ENCODE measurements around the gene GLP1R.

GLP1R gene

GRCh38 chr6:39044181-39044580 is 4.4 kb upstream of the GLP1R start:
- no peak for DNase-seq (ENCODE audit: low read depth in 2 of 2)

- DNase-seq (ENCODE audit: low read depth in 2 of 2) = no peak
Observed at GRCh38 chr6:39047434-39048327, 900 bp upstream of the GLP1R start.

GRCh38 chr6:39049575-39050283 is 1.1 kb downstream of the GLP1R start:
- DNase-seq (ENCODE audit: low read depth in 2 of 2) = no peak

- DNase-seq (ENCODE audit: low read depth in 2 of 2) = no peak
Observed at GRCh38 chr6:39050453-39051112, 2.0 kb downstream of the GLP1R start.

- DNase-seq (ENCODE audit: low read depth in 2 of 2) = no peak
Observed at GRCh38 chr6:39051399-39052122, 3.0 kb downstream of the GLP1R start.

- no peak for DNase-seq (ENCODE audit: low read depth in 2 of 2)
Observed at GRCh38 chr6:39053016-39053624, 4.5 kb downstream of the GLP1R start.

- DNase-seq (ENCODE audit: low read depth in 2 of 2) = no peak
Observed at GRCh38 chr6:39053854-39054576, 5.4 kb downstream of the GLP1R start.

GRCh38 chr6:39054577-39055142 is 6.1 kb downstream of the GLP1R start:
- DNase-seq (ENCODE audit: low read depth in 2 of 2) = no peak

GRCh38 chr6:39055661-39056060 is 7.1 kb downstream of the GLP1R start:
- DNase-seq (ENCODE audit: low read depth in 2 of 2) = no peak

GRCh38 chr6:39056191-39056590 is 7.6 kb downstream of the GLP1R start:
- no peak for DNase-seq (ENCODE audit: low read depth in 2 of 2)

GRCh38 chr6:39056681-39057080 is 8.1 kb downstream of the GLP1R start:
- no peak for DNase-seq (ENCODE audit: low read depth in 2 of 2)

- no peak for DNase-seq (ENCODE audit: low read depth in 2 of 2)
Observed at GRCh38 chr6:39057251-39058155, 8.9 kb downstream of the GLP1R start.

GRCh38 chr6:39058471-39059147 is 10.0 kb downstream of the GLP1R start:
- no peak for DNase-seq (ENCODE audit: low read depth in 2 of 2)

- DNase-seq (ENCODE audit: low read depth in 2 of 2) = no peak
Observed at GRCh38 chr6:39059496-39060310, 11.1 kb downstream of the GLP1R start.

GRCh38 chr6:39060467-39061160 is 12.0 kb downstream of the GLP1R start:
- no peak for DNase-seq (ENCODE audit: low read depth in 2 of 2)

GRCh38 chr6:39061182-39061581 is 12.6 kb downstream of the GLP1R start:
- no peak for DNase-seq (ENCODE audit: low read depth in 2 of 2)

- no peak for DNase-seq (ENCODE audit: low read depth in 2 of 2)
Observed at GRCh38 chr6:39061588-39061987, 13.0 kb downstream of the GLP1R start.
